Measurements from ENCODE around the gene DNAH8. TPM values are rescaled to one million over a fixed set of nuclear protein-coding genes. Genes with fewer than 3 reads are reported as not detected.

DNAH8 gene
- total RNA-seq, 1 donor from 2014 or later, result 0.05 TPM

DNA sequence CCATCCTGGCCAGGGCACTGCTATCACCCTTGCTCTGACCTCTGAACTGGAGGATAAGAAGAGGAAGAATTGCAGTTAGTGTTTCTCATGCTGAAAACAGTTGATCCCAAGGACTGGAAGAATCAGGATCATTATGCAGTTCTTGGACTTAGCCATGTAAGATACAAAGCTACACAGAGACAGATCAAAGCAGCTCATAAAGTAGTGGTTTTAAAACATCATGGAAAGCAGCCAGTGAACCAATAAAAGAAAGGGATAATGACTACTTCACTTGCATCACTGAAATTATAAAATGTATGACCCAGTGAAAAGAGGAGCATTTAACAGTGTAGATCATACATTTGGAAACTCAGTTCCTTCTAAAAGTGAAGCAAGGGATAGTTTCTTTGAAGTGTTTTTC, 47.7 kb downstream of the DNAH8 start:
- Mint-ChIP-seq H3K27me3 (ENCODE audit: low read depth) (peaks cover 6% of the 10 kb centered on the region), H3K4me3 (ENCODE audit: unreplicated experiment) (no peak overlapping the region), H3K36me3 (ENCODE audit: low read depth) (no peaks in the 10 kb centered on the region), H3K4me1 (ENCODE audit: low read depth) (no peaks in the 10 kb centered on the region), H3K27ac (ENCODE audit: unreplicated experiment) (no peak overlapping the region), H3K9me3 (ENCODE audit: low read depth) (peaks cover 11% of the 10 kb centered on the region)
- TF ChIP-seq CTCF (IDR thresholded peaks at IDR 0.05), result no peak
- no peak for DNase-seq (ENCODE audit: low spot score)

GRCh38 chr6:38767560-38767959, 52.4 kb downstream of the DNAH8 start:
- H3K4me3 Mint-ChIP-seq (ENCODE audit: unreplicated experiment), result no peak overlapping the region
- TF ChIP-seq CTCF (IDR thresholded peaks at IDR 0.05), result no peak
- H3K27ac Mint-ChIP-seq (ENCODE audit: unreplicated experiment), result no peak overlapping the region
- H3K27me3 Mint-ChIP-seq (ENCODE audit: low read depth), result peaks cover 4% of the 10 kb centered on the region
- no peak for DNase-seq (ENCODE audit: low spot score)
- H3K36me3 Mint-ChIP-seq (ENCODE audit: low read depth), result peaks cover 1% of the 10 kb centered on the region
- peaks cover 9% of the 10 kb centered on the region for H3K9me3 Mint-ChIP-seq (ENCODE audit: low read depth)
- H3K4me1 Mint-ChIP-seq (ENCODE audit: low read depth), result peaks cover 9% of the 10 kb centered on the region

- H3K4me1 Mint-ChIP-seq (ENCODE audit: low read depth), result peaks cover 14% of the 10 kb centered on the region
- H3K9me3 Mint-ChIP-seq (ENCODE audit: low read depth), result peaks cover 4% of the 10 kb centered on the region
- H3K4me3 Mint-ChIP-seq (ENCODE audit: unreplicated experiment), result no peak overlapping the region
- peak; percentile 32 for TF ChIP-seq CTCF (IDR thresholded peaks at IDR 0.05)
- H3K27me3 Mint-ChIP-seq (ENCODE audit: low read depth), result no peaks in the 10 kb centered on the region
- no peak for DNase-seq (ENCODE audit: low spot score)
- peaks cover 1% of the 10 kb centered on the region for H3K36me3 Mint-ChIP-seq (ENCODE audit: low read depth)
- H3K27ac Mint-ChIP-seq (ENCODE audit: unreplicated experiment), result no peak overlapping the region
These were observed 58.2 kb downstream of the DNAH8 start for GRCh38 chr6:38773338-38773737.

GRCh38 chr6:38774929-38775707, 60.0 kb downstream of the DNAH8 start:
- DNase-seq (ENCODE audit: low spot score), result no peak
- Mint-ChIP-seq H3K9me3 (ENCODE audit: low read depth) (peaks cover 4% of the 10 kb centered on the region), H3K4me1 (ENCODE audit: low read depth) (peaks cover 15% of the 10 kb centered on the region), H3K36me3 (ENCODE audit: low read depth) (no peaks in the 10 kb centered on the region), H3K27me3 (ENCODE audit: low read depth) (no peaks in the 10 kb centered on the region), H3K27ac (ENCODE audit: unreplicated experiment) (no peak overlapping the region), H3K4me3 (ENCODE audit: unreplicated experiment) (no peak overlapping the region)
- TF ChIP-seq CTCF (IDR thresholded peaks at IDR 0.05), result no peak

- no peak overlapping the region for H3K27ac Mint-ChIP-seq (ENCODE audit: unreplicated experiment)
- H3K36me3 Mint-ChIP-seq (ENCODE audit: low read depth), result no peaks in the 10 kb centered on the region
- H3K27me3 Mint-ChIP-seq (ENCODE audit: low read depth), result no peaks in the 10 kb centered on the region
- H3K9me3 Mint-ChIP-seq (ENCODE audit: low read depth), result peaks cover 4% of the 10 kb centered on the region
- H3K4me1 Mint-ChIP-seq (ENCODE audit: low read depth), result peaks cover 18% of the 10 kb centered on the region
- DNase-seq (ENCODE audit: low spot score), result no peak
- no peak for TF ChIP-seq CTCF (IDR thresholded peaks at IDR 0.05)
- H3K4me3 Mint-ChIP-seq (ENCODE audit: unreplicated experiment), result no peak overlapping the region
These were observed 60.8 kb downstream of the DNAH8 start for GRCh38 chr6:38775870-38776269.

Measured in chondrocyte (in vitro differentiated cells).